ENCODE data around the gene LRP1B. TPM values are rescaled to one million over a fixed set of nuclear protein-coding genes. Genes with fewer than 3 reads are reported as not detected.

Gene LRP1B
- total RNA-seq (2022; extraction: Qiagen RNA extraction), result 0.01 TPM in 2 of 5 replicates, not detected in the others

DNA sequence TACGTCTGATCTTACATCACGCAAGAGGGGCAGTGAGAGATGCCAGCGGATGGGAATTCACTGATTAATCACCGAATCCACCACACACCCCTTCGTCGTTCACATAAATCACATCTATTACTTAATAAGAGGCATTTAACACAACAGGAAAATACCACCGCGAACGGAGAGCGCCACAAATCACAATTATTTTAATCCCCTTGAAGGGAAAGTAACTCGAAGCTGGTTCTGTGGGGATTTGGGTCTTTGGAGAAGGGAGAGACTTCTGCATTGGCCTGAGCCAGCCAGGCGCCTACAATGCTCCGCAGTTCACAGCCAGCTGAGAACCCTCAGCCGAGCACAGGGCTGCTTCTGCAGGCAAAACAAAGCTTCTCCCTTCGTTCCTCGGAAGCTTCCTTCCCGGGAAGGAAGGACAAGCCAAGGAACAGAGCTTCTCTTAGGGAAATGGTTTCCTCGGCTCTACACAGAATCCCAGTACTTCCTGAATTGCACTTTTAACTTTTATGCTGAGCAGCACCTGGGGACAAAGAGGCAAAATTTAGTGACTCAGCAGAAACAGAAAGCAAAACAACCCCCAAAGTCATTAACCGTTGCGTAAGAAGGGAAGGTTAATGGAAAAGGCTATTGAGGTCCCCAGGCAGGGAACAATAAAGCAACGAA, at the start of gene LRP1B:
LRP1B (minus strand) TSS at position 7 of the 660 bp plus-strand sequence. CDS start 287 bp downstream, outside the sequence.

All from A549 treated with dexamethasone at 1 μM for 4 hours (cell line).